Mesenchymal stem cell (in vitro differentiated cells and primary cell): ENCODE data around the gene CNGA1.

Experiments
- DNase-seq: peaks from one replicate; pipeline ENCODE4 v3.0.0-alpha.2; 2013
- H2AFZ ChIP-seq: one replicate; pipeline ENCODE4 v1.6.1; 2013; ENCODE audit warnings: low read depth, mild to moderate bottlenecking, control low read depth, inconsistent platforms, low read length, moderate library complexity
- H2AK5ac ChIP-seq: 2 replicates; pipeline ENCODE4 v1.6.1; 2013; ENCODE audit warnings: low read length, moderate library complexity, mild to moderate bottlenecking, inconsistent platforms; ENCODE audit not compliant: severe bottlenecking
- H2BK120ac ChIP-seq: one replicate; pipeline ENCODE4 v1.6.1; 2013; ENCODE audit warnings: low read depth, mild to moderate bottlenecking, inconsistent platforms, low read length, moderate library complexity
- H2BK12ac ChIP-seq, 2 experiments: one replicate each; pipeline ENCODE4 v1.6.1; 2013; ENCODE audit warnings: inconsistent platforms in 2 of 2, low read length in 2 of 2, mild to moderate bottlenecking in 2 of 2, moderate library complexity in 2 of 2, control low read depth in 1 of 2
- H2BK15ac ChIP-seq: one replicate; pipeline ENCODE4 v1.6.1; 2013; ENCODE audit warnings: mild to moderate bottlenecking, low read depth, inconsistent platforms; ENCODE audit not compliant: poor library complexity, severe bottlenecking
- H2BK5ac ChIP-seq: 2 replicates; pipeline ENCODE4 v1.6.1; 2013; ENCODE audit warnings: low read depth, mild to moderate bottlenecking, low read length, control low read depth, inconsistent platforms; ENCODE audit not compliant: poor library complexity, severe bottlenecking
- H3K14ac ChIP-seq, 2 experiments: one replicate each; pipeline ENCODE4 v1.6.1; 2013; ENCODE audit warnings: inconsistent platforms in 2 of 2, low read length in 2 of 2, control low read depth in 1 of 2, mild to moderate bottlenecking in 1 of 2, moderate library complexity in 1 of 2
- H3K18ac ChIP-seq, 2 experiments: one replicate each; pipeline ENCODE4 v1.6.1; 2013; ENCODE audit warnings: inconsistent platforms in 2 of 2, low read length in 2 of 2, control low read depth in 1 of 2, low read depth in 1 of 2, mild to moderate bottlenecking in 1 of 2
- H3K23ac ChIP-seq, 2 experiments: one replicate each; pipeline ENCODE4 v1.6.1; 2013; ENCODE audit warnings: inconsistent platforms in 2 of 2, low read length in 2 of 2, mild to moderate bottlenecking in 2 of 2, moderate library complexity in 2 of 2, control low read depth in 1 of 2
- H3K27ac ChIP-seq: 2 replicates; pipeline ENCODE4 v1.5.1; 2013; ENCODE audit warnings: mild to moderate bottlenecking, moderate library complexity, low read length, control low read depth, inconsistent platforms; ENCODE audit not compliant: poor library complexity, severe bottlenecking
- H3K27me3 ChIP-seq, 2 experiments: 2 replicates each; pipeline versions ENCODE4 v1.6.1 to v1.7.0; 2013; ENCODE audit warnings: low read length in 2 of 2, mild to moderate bottlenecking in 2 of 2, moderate library complexity in 2 of 2, control low read depth in 1 of 2, inconsistent platforms in 1 of 2; ENCODE audit not compliant: control insufficient read depth in 1 of 2, insufficient read depth in 1 of 2
- H3K36me3 ChIP-seq, 2 experiments: 2 replicates each; pipeline versions ENCODE4 v1.6.1 to v1.7.0; 2013; ENCODE audit warnings: low read length in 2 of 2, control low read depth in 1 of 2, inconsistent platforms in 1 of 2, low read depth in 1 of 2, mild to moderate bottlenecking in 1 of 2; ENCODE audit not compliant: insufficient read depth in 2 of 2, control insufficient read depth in 1 of 2
- H3K4ac ChIP-seq, 2 experiments: one replicate each; pipeline ENCODE4 v1.6.1; 2013; ENCODE audit warnings: inconsistent platforms in 2 of 2, low read length in 2 of 2, mild to moderate bottlenecking in 2 of 2, moderate library complexity in 2 of 2, control low read depth in 1 of 2, low read depth in 1 of 2
- H3K4me1 ChIP-seq: 2 replicates; pipeline ENCODE4 v1.6.1; 2013; ENCODE audit warnings: low read depth, low read length, control low read depth; ENCODE audit not compliant: control insufficient read depth, insufficient read depth
- H3K4me2 ChIP-seq: 2 replicates; pipeline ENCODE4 v1.6.1; 2013; ENCODE audit warnings: low read length, mild to moderate bottlenecking, inconsistent platforms; ENCODE audit not compliant: poor library complexity, severe bottlenecking
- H3K4me3 ChIP-seq, 2 experiments: 2 replicates each; pipeline versions ENCODE4 v1.5.1 to v1.7.0; 2013; ENCODE audit warnings: low read length in 2 of 2, mild to moderate bottlenecking in 2 of 2, control low read depth in 1 of 2, low read depth in 1 of 2; ENCODE audit not compliant: insufficient read depth in 1 of 2
- H3K79me1 ChIP-seq: replicated peaks from 2 replicates; pipeline ENCODE4 v1.6.1; 2013; ENCODE audit warnings: mild to moderate bottlenecking, control low read depth, low read length, inconsistent platforms; ENCODE audit not compliant: poor library complexity, severe bottlenecking
- H3K9ac ChIP-seq: 2 replicates; pipeline ENCODE4 v1.7.0; 2013; ENCODE audit warnings: mild to moderate bottlenecking, low read length, moderate library complexity
- H3K9me3 ChIP-seq: 2 replicates; pipeline ENCODE4 v1.7.0; 2013; ENCODE audit warnings: mild to moderate bottlenecking, low read length; ENCODE audit not compliant: control insufficient read depth
- H4K8ac ChIP-seq: one replicate; pipeline ENCODE4 v1.6.1; 2013; ENCODE audit warnings: inconsistent platforms, mild to moderate bottlenecking, low read length, moderate library complexity
- H4K91ac ChIP-seq: one replicate; pipeline ENCODE4 v1.6.1; 2013; ENCODE audit warnings: mild to moderate bottlenecking, low read length, inconsistent platforms
- WGBS: methylation state at CpG from one replicate; pipeline ENCODE4 v1.1.7; 2013; ENCODE audit warnings: mixed read lengths; 5-methylcytosine and 5-hydroxymethylcytosine counted together

Gene CNGA1

GRCh38 chr4:48042979-48043461, 26.5 kb upstream of the CNGA1 start:
- Histone ChIP-seq H3K9me3 (no peaks in the 10 kb centered on the region), H4K91ac (no peak overlapping the region), H3K27ac (no peak overlapping the region), H2BK5ac (no peak overlapping the region), H2AK5ac (no peak overlapping the region), H3K4ac (no peak overlapping the region), H3K27me3 (peaks cover 0 to 17% of the 10 kb centered on the region in 2 experiments), H3K36me3 (no peaks in the 10 kb centered on the region), H3K18ac (no peak overlapping the region), H2AFZ (no peak overlapping the region), H3K14ac (no peak overlapping the region), H3K23ac (no peak overlapping the region), H3K4me3 (no peak overlapping the region), H2BK120ac (no peak overlapping the region), H3K4me1 (peaks cover 1% of the 10 kb centered on the region), H2BK12ac (no peak overlapping the region), H4K8ac (no peak overlapping the region), H3K4me2 (no peak overlapping the region), H3K9ac (no peak overlapping the region), H3K79me1 (no peaks in the 10 kb centered on the region), H2BK15ac (no peak overlapping the region)
- 89% methylated on average over 3 of the region's 3 CpGs for WGBS
- DNase-seq: no peak

GRCh38 chr4:48041535-48042137, 25.2 kb upstream of the CNGA1 start:
- Histone ChIP-seq H2BK12ac (no peak overlapping the region), H3K4me1 (no peaks in the 10 kb centered on the region), H3K14ac (no peak overlapping the region), H3K27me3 (peaks cover 0 to 17% of the 10 kb centered on the region in 2 experiments), H2BK5ac (no peak overlapping the region), H2BK120ac (no peak overlapping the region), H3K36me3 (no peaks in the 10 kb centered on the region), H3K4me3 (no peak overlapping the region), H2AFZ (no peak overlapping the region), H3K4me2 (no peak overlapping the region), H4K91ac (no peak overlapping the region), H3K9me3 (no peaks in the 10 kb centered on the region), H3K18ac (no peak overlapping the region), H3K4ac (no peak overlapping the region), H3K23ac (no peak overlapping the region), H4K8ac (no peak overlapping the region), H2AK5ac (no peak overlapping the region), H2BK15ac (no peak overlapping the region), H3K79me1 (no peaks in the 10 kb centered on the region), H3K9ac (no peak overlapping the region), H3K27ac (no peak overlapping the region)
- WGBS: 74% methylated on average over 4 of the region's 4 CpGs
- no peak for DNase-seq

GRCh38 chr4:48039561-48039960, 23.1 kb upstream of the CNGA1 start:
- DNase-seq: no peak
- Histone ChIP-seq H2AFZ (no peak overlapping the region), H4K8ac (no peak overlapping the region), H2BK15ac (no peak overlapping the region), H3K27ac (no peak overlapping the region), H3K18ac (no peak overlapping the region), H3K9ac (no peak overlapping the region), H3K36me3 (no peaks in the 10 kb centered on the region), H3K4me1 (no peaks in the 10 kb centered on the region), H3K4me3 (no peak overlapping the region), H2BK5ac (no peak overlapping the region), H3K27me3 (peaks cover 0 to 5% of the 10 kb centered on the region in 2 experiments), H3K14ac (no peak overlapping the region), H2BK120ac (no peak overlapping the region), H2BK12ac (no peak overlapping the region), H3K4ac (no peak overlapping the region), H3K4me2 (no peak overlapping the region), H4K91ac (no peak overlapping the region), H3K9me3 (no peaks in the 10 kb centered on the region), H3K23ac (no peak overlapping the region), H2AK5ac (no peak overlapping the region), H3K79me1 (no peaks in the 10 kb centered on the region)

GRCh38 chr4:48038666-48039065, 22.2 kb upstream of the CNGA1 start:
- no peak overlapping the region for H2BK5ac ChIP-seq
- H2BK120ac ChIP-seq: no peak overlapping the region
- no peak overlapping the region for H3K4me3 ChIP-seq
- H2BK15ac ChIP-seq: no peak overlapping the region
- 33% methylated on average over 2 of the region's 2 CpGs for WGBS
- no peak overlapping the region for H3K4me2 ChIP-seq
- no peak overlapping the region for H3K27ac ChIP-seq
- H3K4me1 ChIP-seq: no peaks in the 10 kb centered on the region
- no peak overlapping the region for H3K14ac ChIP-seq
- H3K79me1 ChIP-seq: no peaks in the 10 kb centered on the region
- no peak overlapping the region for H4K8ac ChIP-seq
- H3K36me3 ChIP-seq: no peaks in the 10 kb centered on the region
- no peak overlapping the region for H2BK12ac ChIP-seq
- no peak overlapping the region for H3K18ac ChIP-seq
- no peak overlapping the region for H2AK5ac ChIP-seq
- H2AFZ ChIP-seq: no peak overlapping the region
- DNase-seq: no peak
- no peak overlapping the region for H3K23ac ChIP-seq
- peaks cover 0 to 5% of the 10 kb centered on the region in 2 experiments for H3K27me3 ChIP-seq
- H3K9ac ChIP-seq: no peak overlapping the region
- H3K9me3 ChIP-seq: no peaks in the 10 kb centered on the region
- no peak overlapping the region for H3K4ac ChIP-seq
- no peak overlapping the region for H4K91ac ChIP-seq
